ENCODE measurements around the gene FAT1.

Gene FAT1

DNA sequence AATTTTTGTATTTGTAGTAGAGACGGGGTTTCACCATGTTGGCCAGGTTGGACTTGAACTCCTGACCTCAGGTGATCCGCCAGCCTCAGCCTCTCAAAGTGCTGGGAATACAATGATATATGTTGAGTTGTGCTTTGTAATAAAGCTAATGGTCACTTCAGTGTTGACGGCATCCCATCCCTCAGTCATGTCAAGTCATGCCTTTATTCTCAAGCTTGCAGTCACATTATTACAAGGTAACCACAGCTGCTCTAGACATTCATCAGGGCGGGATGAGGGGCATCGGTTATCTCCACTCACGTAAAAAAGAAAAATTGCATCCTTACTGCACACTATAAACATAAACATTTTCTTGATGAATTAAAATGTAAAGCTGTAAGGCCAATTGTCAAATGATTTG lies 12.8 kb upstream of the FAT1 start:
- TF ChIP-seq, protein P1, sequence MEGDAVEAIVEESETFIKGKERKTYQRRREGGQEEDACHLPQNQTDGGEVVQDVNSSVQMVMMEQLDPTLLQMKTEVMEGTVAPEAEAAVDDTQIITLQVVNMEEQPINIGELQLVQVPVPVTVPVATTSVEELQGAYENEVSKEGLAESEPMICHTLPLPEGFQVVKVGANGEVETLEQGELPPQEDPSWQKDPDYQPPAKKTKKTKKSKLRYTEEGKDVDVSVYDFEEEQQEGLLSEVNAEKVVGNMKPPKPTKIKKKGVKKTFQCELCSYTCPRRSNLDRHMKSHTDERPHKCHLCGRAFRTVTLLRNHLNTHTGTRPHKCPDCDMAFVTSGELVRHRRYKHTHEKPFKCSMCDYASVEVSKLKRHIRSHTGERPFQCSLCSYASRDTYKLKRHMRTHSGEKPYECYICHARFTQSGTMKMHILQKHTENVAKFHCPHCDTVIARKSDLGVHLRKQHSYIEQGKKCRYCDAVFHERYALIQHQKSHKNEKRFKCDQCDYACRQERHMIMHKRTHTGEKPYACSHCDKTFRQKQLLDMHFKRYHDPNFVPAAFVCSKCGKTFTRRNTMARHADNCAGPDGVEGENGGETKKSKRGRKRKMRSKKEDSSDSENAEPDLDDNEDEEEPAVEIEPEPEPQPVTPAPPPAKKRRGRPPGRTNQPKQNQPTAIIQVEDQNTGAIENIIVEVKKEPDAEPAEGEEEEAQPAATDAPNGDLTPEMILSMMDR (IDR thresholded peaks at IDR 0.05; ENCODE audit: extremely low read depth, missing control alignments) = no peak
- DNase-seq (ENCODE audit: low spot score) = no peak

GRCh38 chr4:186734251-186734650 lies 10.6 kb upstream of the FAT1 start:
- TF ChIP-seq, protein P1 (IDR thresholded peaks at IDR 0.05; ENCODE audit: extremely low read depth, missing control alignments) = no peak
- no peak for DNase-seq (ENCODE audit: low spot score)

DNA sequence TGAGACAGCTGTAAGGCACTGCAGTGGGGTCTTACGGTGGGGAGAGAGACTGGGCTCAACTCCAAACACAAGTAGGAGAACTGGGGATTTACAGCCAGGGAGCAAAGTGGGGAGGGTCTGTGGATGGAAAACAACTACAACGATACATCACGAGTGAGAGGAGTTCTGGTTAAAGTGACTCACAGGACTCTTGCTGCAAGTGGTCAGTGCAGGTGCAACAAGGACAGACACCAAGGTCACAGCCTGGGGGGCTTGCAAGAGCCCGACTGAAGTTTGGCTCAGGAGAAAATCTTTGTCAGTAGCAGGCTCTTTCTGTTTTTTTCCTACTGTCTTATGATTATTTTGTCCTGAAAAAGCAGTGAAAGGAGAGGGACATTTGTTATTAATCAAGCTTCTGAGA lies 10.1 kb upstream of the FAT1 start:
- DNase-seq (ENCODE audit: low spot score) = no peak
- TF ChIP-seq, protein P1 (IDR thresholded peaks at IDR 0.05; ENCODE audit: extremely low read depth, missing control alignments) = no peak

- TF ChIP-seq, protein P1 (IDR thresholded peaks at IDR 0.05; ENCODE audit: extremely low read depth, missing control alignments) = no peak
- no peak for DNase-seq (ENCODE audit: low spot score)
Measured at GRCh38 chr4:186730621-186731020, 7.0 kb upstream of the FAT1 start.

- no peak for DNase-seq (ENCODE audit: low spot score)
- TF ChIP-seq, protein P1 (IDR thresholded peaks at IDR 0.05; ENCODE audit: extremely low read depth, missing control alignments) = no peak
Measured at GRCh38 chr4:186729856-186730255, 6.2 kb upstream of the FAT1 start.

DNA sequence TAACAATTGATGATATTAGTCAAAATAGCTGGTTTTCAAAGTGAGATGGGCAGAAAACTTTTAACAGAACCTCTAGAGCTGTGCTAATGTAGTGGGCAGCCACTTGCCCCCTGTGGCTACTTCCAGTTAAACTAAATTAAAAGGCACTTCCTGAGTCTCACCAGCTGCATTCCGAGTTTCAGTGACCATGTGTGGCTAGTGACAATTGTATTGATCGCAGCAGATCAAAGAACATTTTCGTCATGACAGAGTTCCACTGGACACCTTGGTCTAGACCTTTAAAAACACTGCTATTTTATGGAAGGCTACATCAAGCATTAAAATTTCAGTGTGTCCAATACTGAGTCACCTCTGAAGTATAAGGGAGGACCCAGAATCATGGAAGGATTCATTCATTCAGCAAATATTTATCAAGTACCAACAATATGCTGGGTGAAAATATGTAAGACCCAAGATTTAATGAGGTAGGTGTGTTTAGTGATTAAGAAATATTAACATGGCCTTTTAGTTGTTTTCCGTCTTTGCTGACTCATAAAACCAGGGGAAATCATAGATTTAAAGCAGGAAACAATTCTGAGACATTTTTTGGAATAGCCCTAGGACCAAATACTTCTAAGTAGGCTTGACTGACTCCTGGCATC lies 5.1 kb upstream of the FAT1 start:
- TF ChIP-seq, protein P1 (IDR thresholded peaks at IDR 0.05; ENCODE audit: extremely low read depth, missing control alignments) = no peak
- no peak for DNase-seq (ENCODE audit: low spot score)

DNA sequence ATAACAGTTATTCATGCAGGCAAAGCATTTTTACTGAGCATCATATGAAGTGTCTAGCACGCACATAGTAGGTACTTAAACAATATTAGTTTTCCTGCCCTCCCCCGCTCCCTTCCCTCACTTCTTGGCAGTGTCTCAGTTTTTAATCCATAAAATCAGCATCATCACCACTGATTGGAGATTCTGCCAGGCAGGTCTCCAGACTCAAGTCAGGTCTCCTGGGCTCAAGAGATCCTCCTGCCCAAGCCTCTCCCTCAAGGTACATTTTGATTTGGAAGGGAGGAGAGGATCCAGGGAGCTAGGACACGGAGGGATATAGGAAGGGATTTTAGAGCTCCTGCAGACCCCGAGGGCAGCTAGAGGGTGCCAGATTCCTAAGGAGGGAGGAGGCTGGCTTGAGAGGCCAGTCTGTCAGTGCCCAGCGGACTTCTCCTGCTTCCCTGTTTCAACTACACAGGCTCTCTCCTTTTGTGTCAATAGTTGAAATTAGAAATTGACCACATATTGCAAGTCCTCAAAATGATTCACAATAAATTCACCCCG lies 4.4 kb upstream of the FAT1 start:
- TF ChIP-seq, protein P1 (IDR thresholded peaks at IDR 0.05; ENCODE audit: extremely low read depth, missing control alignments) = no peak
- no peak for DNase-seq (ENCODE audit: low spot score)
